CD4-positive, alpha-beta T cell treated with Interferon gamma for 1 hour (primary cell): ENCODE data around the gene KCNIP1.

Experiments
- DNase-seq: peaks from one replicate; pipeline ENCODE4 v3.0.0-alpha.2; 2020

The KCNIP1 gene

DNA sequence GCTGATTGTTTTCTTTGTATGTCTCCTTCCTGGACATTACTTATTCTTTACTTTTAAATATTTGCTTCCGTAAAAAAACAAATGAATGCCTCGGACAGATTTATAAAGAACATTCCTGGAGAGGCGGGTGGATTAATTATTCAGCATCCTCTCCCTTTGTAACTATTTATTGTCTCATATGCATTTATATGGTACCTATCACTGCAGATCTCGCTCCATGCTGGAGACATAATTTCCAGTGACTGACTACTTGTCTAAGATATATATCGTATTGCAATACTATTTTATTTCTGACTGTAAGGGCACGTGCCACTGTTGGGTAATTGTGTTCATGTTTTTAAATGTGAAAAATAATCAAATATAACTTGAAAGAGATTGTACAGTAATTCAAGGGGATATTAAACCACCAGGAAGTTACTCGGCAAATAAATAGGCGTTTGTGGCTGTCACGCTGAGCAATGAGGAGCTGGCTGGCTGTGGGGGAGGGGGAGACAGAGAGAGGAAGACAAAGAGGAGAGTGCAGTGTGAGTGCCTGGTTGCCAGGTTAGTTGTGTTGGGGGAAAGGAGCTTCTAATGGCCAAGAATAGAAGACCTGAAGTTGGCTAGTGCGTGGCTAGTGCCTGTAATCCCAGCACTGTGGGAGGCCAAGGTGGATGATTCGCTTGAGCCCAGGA, 147.9 kb downstream of the KCNIP1 start:
- DNase-seq, result no peak

DNA sequence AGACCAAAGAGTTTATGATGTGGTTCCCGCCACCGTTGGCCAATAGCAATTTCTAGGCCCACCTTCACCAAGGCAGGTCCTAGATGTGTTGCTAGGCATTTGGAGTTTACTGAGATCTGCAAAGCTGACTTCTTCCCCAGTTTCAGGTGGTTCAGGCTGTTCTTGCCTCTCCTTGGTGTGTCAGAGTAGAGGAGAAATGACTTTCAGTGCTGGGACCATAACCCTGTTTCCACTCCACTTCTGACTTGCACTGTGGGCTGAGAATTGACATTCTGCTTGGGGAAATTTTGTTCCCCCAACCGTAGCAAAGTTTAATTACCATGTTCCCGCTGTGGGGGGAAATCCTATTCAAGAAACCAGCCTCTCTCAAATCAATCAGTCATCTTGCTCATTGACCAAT, 151.7 kb downstream of the KCNIP1 start:
- DNase-seq, result no peak

DNA sequence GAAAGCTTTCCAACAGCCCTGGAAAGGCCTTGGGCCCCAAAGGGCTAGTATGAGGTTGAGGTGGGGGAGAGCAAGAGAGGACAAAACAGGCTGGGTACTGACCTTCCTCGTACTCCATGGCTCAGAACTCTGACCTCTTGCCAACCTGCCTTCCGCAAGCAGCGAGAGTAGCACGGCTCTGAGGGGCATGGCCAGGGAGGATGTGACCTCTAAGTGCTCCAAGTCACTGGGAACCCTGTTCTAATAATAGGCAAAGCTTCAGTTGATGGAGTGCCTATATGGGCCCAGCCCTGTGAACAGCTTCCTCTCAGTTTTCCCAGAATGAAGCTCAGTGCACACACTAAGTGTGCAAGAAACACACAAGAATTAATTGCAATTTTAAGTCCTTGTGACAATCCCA, 152.1 kb downstream of the KCNIP1 start:
- no peak for DNase-seq

GRCh38 chr5:170656346-170656745, 152.5 kb downstream of the KCNIP1 start:
- no peak for DNase-seq

- no peak for DNase-seq
These were observed 156.7 kb downstream of the KCNIP1 start for GRCh38 chr5:170660531-170660930.

GRCh38 chr5:170662966-170663365, 159.1 kb downstream of the KCNIP1 start:
- no peak for DNase-seq

DNA sequence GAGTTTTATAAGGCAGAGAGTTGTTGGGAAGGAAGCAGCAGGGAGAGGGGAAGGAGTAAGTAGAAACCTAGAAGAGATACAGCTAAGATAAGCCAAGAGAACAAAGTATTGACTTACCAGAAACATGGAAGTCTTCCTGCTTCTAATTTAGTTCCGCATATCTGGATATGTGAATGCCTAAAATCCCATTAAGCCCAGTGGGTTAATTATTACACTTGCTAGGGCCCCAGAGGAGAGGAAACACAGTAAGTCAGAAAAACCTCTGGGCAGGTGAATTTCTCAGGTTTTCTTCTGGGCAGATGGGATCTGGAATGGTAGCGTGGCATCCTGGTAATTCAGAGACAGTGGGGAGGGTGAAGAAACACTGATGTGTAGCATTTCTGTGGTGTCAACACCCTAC, 175.0 kb downstream of the KCNIP1 start:
- DNase-seq, result no peak

GRCh38 chr5:170681013-170681433, 177.2 kb downstream of the KCNIP1 start:
- DNase-seq, result no peak

- no peak for DNase-seq
These were observed 187.8 kb downstream of the KCNIP1 start for GRCh38 chr5:170691657-170692056.

DNA sequence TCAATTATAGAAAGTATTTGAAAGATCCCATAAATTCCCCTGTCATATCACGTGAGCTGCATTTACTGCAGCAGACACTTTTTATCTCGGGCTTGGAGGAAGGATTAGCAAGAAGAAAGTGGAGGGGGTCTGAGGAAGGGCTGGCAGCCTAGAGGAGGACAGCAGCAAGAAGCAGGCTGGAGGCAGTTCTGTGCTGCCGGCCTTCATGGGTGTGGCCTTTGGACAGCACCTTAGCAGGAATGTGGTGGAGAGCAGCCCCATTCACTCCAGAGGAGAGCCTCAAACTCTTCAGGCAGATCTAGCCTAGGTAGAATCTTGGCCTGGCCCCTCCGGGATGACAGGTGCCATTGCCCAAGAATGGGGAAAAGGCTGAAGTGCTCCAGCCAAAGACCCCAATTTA, 189.9 kb downstream of the KCNIP1 start:
- DNase-seq, result no peak

DNA sequence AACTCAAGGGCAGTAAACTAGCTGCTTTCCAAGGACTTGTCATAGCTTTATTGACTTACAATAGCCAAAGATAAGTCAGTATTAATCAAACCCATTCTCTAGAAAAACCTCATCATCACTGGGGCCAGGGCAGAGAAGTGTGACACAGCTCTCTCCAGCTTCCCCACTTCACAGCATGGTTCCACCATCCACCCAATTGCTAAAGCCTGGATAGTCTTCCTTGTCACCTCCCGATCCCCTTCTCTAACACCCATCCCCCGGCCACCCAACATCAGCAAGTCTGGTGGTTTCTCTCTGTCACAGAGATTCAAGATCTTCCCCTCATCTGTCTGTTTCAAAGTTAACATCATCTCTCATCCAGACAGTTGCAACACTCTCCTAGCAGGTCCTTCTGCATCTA, 191.1 kb downstream of the KCNIP1 start:
- DNase-seq, result no peak

DNA sequence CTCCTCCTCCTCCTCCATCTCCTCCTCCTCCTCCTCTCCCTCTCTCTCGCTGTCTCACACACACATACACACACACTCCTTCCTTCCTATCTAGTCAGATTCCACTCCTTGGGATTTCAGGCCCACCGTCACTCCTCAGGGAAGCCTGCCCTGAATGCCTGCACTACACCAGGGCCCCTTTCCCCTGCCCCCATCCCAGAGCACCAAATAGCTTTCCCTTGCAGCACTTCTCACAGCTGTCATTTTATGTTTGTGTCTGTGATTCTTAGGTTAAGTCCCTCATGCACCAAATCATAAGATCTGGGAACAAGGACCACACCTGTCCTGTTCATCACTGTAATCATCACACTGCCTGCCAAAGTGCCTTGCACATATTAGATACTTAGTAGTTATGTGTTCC, 193.2 kb downstream of the KCNIP1 start:
- no peak for DNase-seq

GRCh38 chr5:170700503-170700902, 196.7 kb downstream of the KCNIP1 start:
- no peak for DNase-seq

GRCh38 chr5:170701334-170701733, 197.5 kb downstream of the KCNIP1 start:
- no peak for DNase-seq

- no peak for DNase-seq
These were observed 200.8 kb downstream of the KCNIP1 start for GRCh38 chr5:170704417-170705192.

DNA sequence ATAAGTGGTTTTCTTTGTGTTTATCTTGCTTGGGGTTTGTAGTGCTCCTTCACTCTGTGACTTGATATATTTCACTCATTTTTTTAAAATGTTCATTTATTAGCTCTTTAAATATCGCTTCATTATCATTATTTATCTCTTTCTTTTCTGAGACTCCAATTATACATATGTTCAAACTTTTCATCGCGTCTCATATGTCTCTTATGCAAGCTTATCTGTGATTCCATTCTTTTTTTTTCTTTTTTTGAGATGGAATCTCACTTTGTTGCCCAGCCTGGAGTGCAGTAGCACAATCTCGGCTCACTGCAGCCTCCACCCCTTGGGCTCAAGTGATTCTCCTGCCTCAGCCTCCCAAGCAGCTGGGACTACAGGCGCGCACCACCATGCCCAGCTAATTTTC, 205.8 kb downstream of the KCNIP1 start:
- no peak for DNase-seq

GRCh38 chr5:170711300-170711699, 207.5 kb downstream of the KCNIP1 start:
- no peak for DNase-seq

DNA sequence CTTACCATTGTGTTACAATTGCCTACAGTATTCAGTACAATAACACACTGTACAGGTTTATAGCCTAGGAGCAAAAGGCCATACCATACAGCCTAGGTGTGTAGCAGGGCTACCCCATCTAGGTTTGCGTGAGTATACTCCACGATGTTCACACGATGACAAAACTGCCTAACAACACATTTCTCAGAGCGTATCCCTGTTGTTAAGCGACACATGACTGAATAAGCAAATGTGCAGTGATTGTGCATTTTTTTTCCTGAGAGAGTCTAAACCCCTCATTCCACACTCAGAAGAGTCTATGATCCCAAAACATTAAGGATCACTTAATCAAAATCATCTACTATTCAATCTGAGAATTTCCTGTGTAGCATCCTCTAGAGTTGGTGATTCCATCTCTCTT, 211.3 kb downstream of the KCNIP1 start:
- no peak for DNase-seq

- no peak for DNase-seq
These were observed 212.6 kb downstream of the KCNIP1 start for GRCh38 chr5:170716396-170716795.

- DNase-seq, result no peak
These were observed 215.7 kb downstream of the KCNIP1 start for GRCh38 chr5:170719551-170719950.

DNA sequence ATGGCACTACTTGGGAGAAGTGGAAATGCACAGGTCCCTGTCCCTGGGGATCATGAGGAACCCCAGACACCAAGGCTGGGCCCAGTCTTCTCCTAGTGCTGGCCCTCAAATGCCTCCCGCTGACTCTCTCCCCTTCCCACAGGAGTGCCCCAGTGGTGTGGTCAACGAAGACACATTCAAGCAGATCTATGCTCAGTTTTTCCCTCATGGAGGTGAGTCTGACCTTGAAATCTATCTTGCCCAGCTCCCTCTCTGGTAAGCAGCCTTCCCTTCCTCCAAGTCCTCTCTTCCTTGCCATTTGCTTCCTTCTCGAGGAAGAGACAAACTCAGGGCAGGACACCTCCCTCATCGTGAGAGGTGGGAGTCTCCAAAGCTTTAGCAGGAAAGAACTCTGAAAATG, 216.4 kb downstream of the KCNIP1 start:
- DNase-seq, result no peak

GRCh38 chr5:170720984-170721383, 217.2 kb downstream of the KCNIP1 start:
- DNase-seq, result no peak

GRCh38 chr5:170721681-170722080, 217.9 kb downstream of the KCNIP1 start:
- DNase-seq, result no peak

DNA sequence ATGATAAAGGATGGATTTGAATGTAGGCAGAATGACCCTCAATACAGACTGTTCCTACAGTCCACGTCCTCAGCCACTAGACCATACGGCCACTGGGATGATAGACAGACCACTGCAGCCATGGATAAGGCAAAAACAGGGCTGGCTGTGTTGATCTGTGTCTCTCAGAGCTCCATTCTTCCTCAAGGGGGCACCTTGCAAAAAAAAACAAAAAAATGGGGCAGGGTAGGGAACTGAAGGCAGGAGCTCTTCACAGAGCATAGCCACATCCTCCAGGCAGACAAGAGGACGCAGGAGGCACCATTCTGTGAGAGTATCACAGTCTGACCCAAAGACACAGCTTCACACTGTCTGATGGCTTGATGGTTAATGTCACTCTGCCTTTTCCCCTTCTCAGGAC, 218.5 kb downstream of the KCNIP1 start:
- no peak for DNase-seq

- DNase-seq, result no peak
These were observed 227.2 kb downstream of the KCNIP1 start for GRCh38 chr5:170731052-170731451.
